NCI-H524 (cell line): Measurements from ENCODE around the gene LMX1B.
"Not testable (repeated sequence)": the region's sequence is repeated elsewhere in the genome, so short reads cannot be mapped to it uniquely, and the experiment has no call there.

ENCODE experiments used
- DNase-seq, 2 experiments: peaks; one replicate each; lab custom pipeline; 2025; lab: John Stamatoyannopoulos, UW

Gene LMX1B

GRCh38 chr9:126708178-126708577, 94.5 kb downstream of the LMX1B start:
- no peak for DNase-seq

- no peak for DNase-seq
Observed at GRCh38 chr9:126709241-126709640, 95.5 kb downstream of the LMX1B start.

GRCh38 chr9:126715382-126715781, 101.7 kb downstream of the LMX1B start:
- DNase-seq, result no peak

GRCh38 chr9:126717441-126717840, 103.7 kb downstream of the LMX1B start:
- not testable (repeated sequence) for DNase-seq

- peak; percentile 85 to 93 for DNase-seq
Observed at GRCh38 chr9:126719618-126720031, 105.9 kb downstream of the LMX1B start.

GRCh38 chr9:126720036-126720435, 106.3 kb downstream of the LMX1B start:
- DNase-seq, result no peak

GRCh38 chr9:126720661-126721563, 107.2 kb downstream of the LMX1B start:
- DNase-seq, result no peak

GRCh38 chr9:126721564-126721981, 107.8 kb downstream of the LMX1B start:
- DNase-seq, result no peak

DNA sequence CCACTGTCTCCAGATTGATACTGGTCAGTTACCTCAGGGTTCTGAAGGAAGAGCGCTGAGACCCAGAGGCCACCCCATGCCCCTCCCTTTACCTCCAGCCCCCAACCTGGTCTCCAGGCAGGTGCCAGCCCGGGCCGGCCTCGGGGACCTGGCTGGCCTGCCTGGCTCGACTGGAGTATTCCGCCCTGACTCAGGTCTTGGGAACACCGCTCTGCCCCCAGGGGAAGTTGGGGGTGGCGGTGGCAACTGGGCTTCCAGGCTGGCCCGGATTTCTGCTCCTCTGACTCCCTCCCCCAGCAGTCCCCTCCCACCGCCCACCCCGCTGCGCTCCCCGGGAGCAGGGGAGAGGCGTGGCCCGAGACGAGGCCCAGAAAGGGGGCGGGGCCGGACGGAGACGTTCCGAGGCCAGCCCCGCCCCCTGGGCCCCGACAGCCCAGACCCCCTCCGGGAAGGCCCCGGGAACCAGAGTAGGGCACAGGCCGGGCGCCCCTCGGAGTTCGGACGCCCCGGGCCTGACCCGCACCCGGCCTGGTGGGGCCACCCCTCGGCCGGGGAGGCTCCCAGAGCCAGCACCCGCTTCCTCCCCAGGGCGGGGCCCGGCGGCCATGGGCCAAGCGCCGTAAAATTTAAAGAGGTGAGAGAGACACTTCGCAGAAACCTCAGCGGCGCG, 108.7 kb downstream of the LMX1B start:
- DNase-seq, result peak; percentile 54 to 85

- peak; percentile 52 to 68 for DNase-seq
Observed at GRCh38 chr9:126722922-126723806, 109.4 kb downstream of the LMX1B start.

DNA sequence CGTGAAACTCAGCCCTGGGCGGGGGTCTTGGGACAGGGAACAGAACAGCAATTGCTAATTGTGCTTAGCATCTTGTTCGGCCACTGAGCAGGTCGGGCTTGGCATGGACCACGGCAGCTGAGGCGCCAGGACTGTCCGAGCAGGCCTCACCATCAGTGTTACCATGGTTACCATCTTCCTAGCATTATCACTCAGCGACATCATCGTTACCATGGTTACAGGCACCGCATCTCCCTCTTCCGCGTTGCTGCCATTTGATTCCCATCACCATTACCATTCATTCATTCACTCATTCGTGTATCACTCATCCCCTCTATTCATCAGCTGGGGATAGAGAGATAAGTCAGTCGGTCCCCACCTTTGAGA, 110.1 kb downstream of the LMX1B start:
- peak; percentile 38 to 63 for DNase-seq

DNA sequence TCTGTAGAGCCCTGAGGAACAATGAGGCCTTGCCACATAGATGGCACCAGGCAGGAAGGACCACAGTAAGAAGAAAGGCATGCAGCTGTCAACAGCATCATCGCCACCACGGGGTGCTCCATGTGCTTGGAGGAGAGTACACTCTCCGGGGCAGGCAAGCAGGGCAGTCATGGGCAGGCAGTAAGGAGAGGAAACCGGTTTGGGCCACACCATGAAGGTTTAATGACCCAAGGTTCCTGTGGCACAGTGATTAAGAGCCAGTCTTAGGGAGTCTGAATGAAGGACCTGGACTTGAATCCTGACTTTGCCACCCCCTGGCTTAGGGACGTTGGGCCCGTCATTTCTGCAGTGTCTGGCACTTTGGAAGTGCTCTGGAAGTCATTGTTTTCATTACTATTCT, 110.5 kb downstream of the LMX1B start:
- DNase-seq, result no peak

GRCh38 chr9:126725485-126725884, 111.8 kb downstream of the LMX1B start:
- not testable (repeated sequence) for DNase-seq

DNA sequence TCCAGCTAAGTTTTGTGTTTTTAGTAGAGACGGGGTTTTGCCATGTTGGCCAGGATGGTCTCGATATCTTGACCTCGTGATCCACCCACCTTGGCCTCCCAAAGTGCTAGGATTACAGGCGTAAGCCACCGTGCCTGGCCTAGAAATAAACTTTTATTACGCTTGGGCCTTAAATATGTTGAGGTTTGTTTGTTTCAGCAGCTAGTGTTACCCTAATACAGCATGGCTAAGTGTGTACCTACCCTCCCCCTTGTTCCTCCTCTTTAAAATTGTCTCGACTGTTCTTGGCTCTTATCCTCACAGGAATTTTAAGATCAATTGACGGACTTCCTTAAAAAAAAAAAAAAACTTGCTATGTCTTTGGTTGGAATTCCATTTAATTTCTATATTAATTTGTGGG, 114.5 kb downstream of the LMX1B start:
- not testable (repeated sequence) for DNase-seq

DNA sequence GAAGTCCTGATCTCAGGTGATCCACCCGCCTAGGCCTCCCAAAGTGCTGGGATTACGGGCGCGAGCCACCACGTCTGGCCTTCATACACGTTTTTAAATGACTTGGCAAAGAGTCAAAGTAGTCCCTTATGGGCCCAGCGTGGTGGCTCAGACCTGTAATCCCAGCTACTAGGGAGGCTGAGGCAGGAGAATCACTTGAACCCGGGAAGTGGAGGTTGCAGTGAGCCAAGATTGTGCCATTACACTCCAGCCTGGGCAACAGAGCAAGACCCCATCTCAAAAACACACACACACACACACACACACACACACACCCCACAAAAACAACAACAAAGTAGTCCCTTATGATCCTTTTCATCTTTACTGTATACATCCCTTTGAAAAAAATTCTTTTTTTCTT, 116.9 kb downstream of the LMX1B start:
- DNase-seq, result not testable (repeated sequence)

DNA sequence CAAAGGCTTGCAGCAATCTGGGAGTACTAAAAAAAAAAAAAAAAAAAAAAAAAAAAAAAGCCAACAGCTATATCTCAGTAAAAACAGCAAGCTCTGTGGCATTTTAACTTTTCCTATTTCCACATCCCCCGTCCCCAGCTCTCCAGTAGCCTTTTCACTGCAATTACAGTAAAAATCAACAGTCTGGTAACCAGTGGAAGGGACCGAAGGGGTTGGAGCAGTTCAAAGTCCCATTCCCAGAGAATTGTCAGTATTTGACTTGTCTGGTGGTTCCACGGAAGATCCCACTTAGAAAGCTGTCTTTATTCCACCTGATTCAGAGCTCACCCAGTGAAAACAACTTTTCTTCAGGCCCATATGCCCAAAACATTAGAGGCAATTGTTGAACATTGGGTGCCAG, 119.3 kb downstream of the LMX1B start:
- no peak for DNase-seq

GRCh38 chr9:126734877-126735276, 121.1 kb downstream of the LMX1B start:
- DNase-seq, result no peak

- no peak for DNase-seq
Observed at GRCh38 chr9:126735482-126735881, 121.8 kb downstream of the LMX1B start.

DNA sequence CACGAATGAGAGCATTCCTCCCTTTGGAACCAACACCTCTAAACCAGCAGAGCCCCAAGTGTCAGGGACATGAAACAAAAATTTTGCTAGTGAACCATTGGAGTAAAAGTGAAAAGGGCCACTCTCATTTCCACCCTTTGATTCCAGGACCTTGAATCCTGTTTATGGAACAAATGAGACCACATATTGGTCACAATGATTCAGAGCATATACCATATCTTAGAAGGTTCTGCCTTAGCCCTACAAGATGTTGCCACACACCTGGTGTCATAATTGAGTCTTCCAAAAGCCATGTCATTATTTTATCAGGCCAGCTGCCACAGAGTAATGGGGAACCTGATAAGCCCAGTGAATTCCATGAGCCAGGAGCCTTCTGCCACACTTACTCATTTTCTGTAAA, 124.8 kb downstream of the LMX1B start:
- DNase-seq, result peak in 1 of 2 experiments; percentile 30

- no peak for DNase-seq
Observed at GRCh38 chr9:126743041-126743440, 129.3 kb downstream of the LMX1B start.

DNA sequence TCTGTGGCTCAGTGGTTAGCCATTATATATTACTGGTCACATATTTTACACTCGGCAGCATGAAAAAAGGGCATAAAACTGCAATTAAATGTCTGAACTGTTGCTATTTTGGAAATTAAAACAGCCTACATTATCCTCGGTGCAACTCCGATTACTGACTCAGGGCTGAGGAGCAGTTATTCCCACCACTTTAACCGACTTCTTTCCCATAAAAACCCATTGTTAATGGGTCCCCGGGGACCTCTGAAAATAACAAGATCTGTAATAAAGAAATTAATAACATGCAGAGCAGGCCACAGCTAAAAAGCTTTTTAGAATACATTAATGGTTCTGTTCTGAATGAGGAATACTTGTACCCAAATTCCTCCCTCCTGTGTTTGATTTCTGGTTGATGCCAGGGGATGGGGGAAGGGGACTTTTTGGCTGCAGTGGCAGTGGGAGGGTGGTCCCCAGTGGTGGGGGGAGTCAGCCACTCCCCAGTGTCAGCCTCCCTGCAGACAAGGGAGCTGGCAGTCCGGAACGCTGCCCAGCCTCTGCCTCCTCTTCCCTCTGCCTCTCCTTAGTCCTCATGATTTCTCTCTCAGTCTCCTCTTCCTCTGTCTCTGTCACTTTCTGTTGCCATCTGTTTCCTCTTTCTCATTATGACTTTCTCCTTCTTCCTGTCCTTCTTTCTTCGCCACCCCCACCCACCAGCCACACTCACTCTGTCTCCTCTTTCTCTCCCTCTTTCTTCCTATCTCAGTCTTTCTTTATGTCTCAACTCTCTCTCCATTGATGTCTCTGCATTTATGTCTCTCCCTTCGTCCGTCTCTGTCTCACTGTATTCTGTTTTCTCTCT, 132.1 kb downstream of the LMX1B start:
- peak in 1 of 2 experiments; percentile 10 for DNase-seq
